HEK293 (cell line): ENCODE measurements around the gene LHFPL6.

ENCODE experiments used
- CTCF ChIA-PET: fragments of 350-600 bp; formaldehyde crosslinking; extraction: SDS; loops from one replicate; lab custom pipeline; 2021; ENCODE audit warnings: antibody characterized with exemption; lab: Yijun Ruan, JAX
- POLR2A ChIA-PET: fragments of 300-600 bp; formaldehyde crosslinking; extraction: SDS; loops from one replicate; lab custom pipeline; 2020; ENCODE audit warnings: antibody characterized with exemption, inconsistent platforms; lab: Yijun Ruan, JAX
- H3K27ac ChIP-seq: fragments of 200-500 bp; sonication (Bioruptor generic); 2 replicates; pipeline ENCODE4 v1.5.1; 2014; ENCODE audit warnings: low read depth, low read length, control low read depth, inconsistent platforms; ENCODE audit errors: extremely low read depth
- H3K36me3 ChIP-seq, 2 experiments: fragments of 200-500 bp in 1 of 2; sonication (Bioruptor generic) in 1 of 2; 1 replicate in 1 of 2; 2 replicates in 1 of 2; pipeline ENCODE4 v1.5.1; 2014 to 2017; ENCODE audit warnings: inconsistent platforms in 2 of 2, low read length in 2 of 2; ENCODE audit not compliant: control insufficient read depth in 2 of 2, insufficient read depth in 1 of 2
- H3K4me1 ChIP-seq: fragments of 200-500 bp; sonication (Bioruptor generic); 2 replicates; pipeline ENCODE4 v1.5.1; 2014; ENCODE audit warnings: mild to moderate bottlenecking, low read length, inconsistent platforms; ENCODE audit not compliant: control insufficient read depth, insufficient read depth
- H3K4me3 ChIP-seq: 2 replicates; pipeline ENCODE4 v1.5.1; 2011; ENCODE audit warnings: low read depth, mild to moderate bottlenecking, control low read depth, low read length, moderate library complexity
- H3K9me3 ChIP-seq: fragments of 200-500 bp; sonication (Bioruptor generic); 2 replicates; pipeline ENCODE4 v1.5.1; 2014; ENCODE audit warnings: low read depth, low read length, inconsistent platforms; ENCODE audit not compliant: control insufficient read depth, insufficient read depth
- KLF1 ChIP-seq: fragments of 450-650 bp; formaldehyde crosslinking; IDR thresholded peaks from 2 replicates; pipeline ENCODE4 v1.5.1; 2016; ENCODE audit warnings: missing biosample characterization, missing genetic modification characterization
- KLF16 ChIP-seq: fragments of 450-650 bp; formaldehyde crosslinking; IDR thresholded peaks from 2 replicates; pipeline ENCODE4 v1.5.1; 2017; ENCODE audit warnings: missing biosample characterization, missing genetic modification characterization
- KLF8 ChIP-seq: fragments of 450-650 bp; formaldehyde crosslinking; IDR thresholded peaks from 2 replicates; pipeline ENCODE4 v1.5.1; 2016; ENCODE audit warnings: missing biosample characterization, missing genetic modification characterization
- KLF9 ChIP-seq: fragments of 450-650 bp; formaldehyde crosslinking; IDR thresholded peaks from 2 replicates; pipeline ENCODE4 v1.5.1; 2016; ENCODE audit warnings: missing biosample characterization, missing genetic modification characterization, low read depth
- OVOL3 ChIP-seq: fragments of 450-650 bp; formaldehyde crosslinking; IDR thresholded peaks from 2 replicates; pipeline ENCODE4 v1.5.1; 2016; ENCODE audit warnings: missing biosample characterization, missing genetic modification characterization
- SCRT2 ChIP-seq: fragments of 450-650 bp; formaldehyde crosslinking; IDR thresholded peaks from 2 replicates; pipeline ENCODE4 v1.5.1; 2016; ENCODE audit warnings: missing biosample characterization, missing genetic modification characterization
- WT1 ChIP-seq: fragments of 450-650 bp; formaldehyde crosslinking; IDR thresholded peaks from 2 replicates; pipeline ENCODE4 v1.5.1; 2016; ENCODE audit warnings: missing biosample characterization, missing genetic modification characterization
- ZBTB1 ChIP-seq: fragments of 450-650 bp; formaldehyde crosslinking; IDR thresholded peaks from 2 replicates; pipeline ENCODE4 v1.5.1; 2016; ENCODE audit warnings: missing biosample characterization, missing genetic modification characterization
- ZNF10 ChIP-seq: fragments of 450-650 bp; formaldehyde crosslinking; IDR thresholded peaks from 2 replicates; pipeline ENCODE4 v1.5.1; 2017; ENCODE audit warnings: missing biosample characterization, missing genetic modification characterization
- ZNF146 ChIP-seq: fragments of 450-650 bp; formaldehyde crosslinking; IDR thresholded peaks from 2 replicates; pipeline ENCODE4 v1.5.1; 2016; ENCODE audit warnings: missing biosample characterization, missing genetic modification characterization
- ZNF292 ChIP-seq: fragments of 450-650 bp; formaldehyde crosslinking; IDR thresholded peaks from 2 replicates; pipeline ENCODE4 v1.5.1; 2016; ENCODE audit warnings: low read depth, missing biosample characterization, missing genetic modification characterization, borderline replicate concordance
- ZNF324 ChIP-seq: fragments of 450-650 bp; formaldehyde crosslinking; IDR thresholded peaks from 2 replicates; pipeline ENCODE4 v1.5.1; 2016; ENCODE audit warnings: missing biosample characterization, missing genetic modification characterization
- ZNF404 ChIP-seq: fragments of 450-650 bp; formaldehyde crosslinking; IDR thresholded peaks from 2 replicates; pipeline ENCODE4 v1.5.1; 2017; ENCODE audit warnings: missing biosample characterization, missing genetic modification characterization
- ZNF555 ChIP-seq: fragments of 450-650 bp; formaldehyde crosslinking; conservative IDR thresholded peaks from 2 replicates; pipeline ENCODE4 v1.5.1; 2017; ENCODE audit warnings: missing biosample characterization, mild to moderate bottlenecking, missing genetic modification characterization, inconsistent platforms
- ZNF585B ChIP-seq: fragments of 450-650 bp; formaldehyde crosslinking; IDR thresholded peaks from 2 replicates; pipeline ENCODE4 v1.5.1; 2016; ENCODE audit warnings: missing biosample characterization, missing genetic modification characterization
- ZNF600 ChIP-seq: fragments of 450-650 bp; formaldehyde crosslinking; IDR thresholded peaks from 2 replicates; pipeline ENCODE4 v1.5.1; 2016; ENCODE audit warnings: missing biosample characterization, missing genetic modification characterization
- ZNF707 ChIP-seq: fragments of 450-650 bp; formaldehyde crosslinking; IDR thresholded peaks from 2 replicates; pipeline ENCODE4 v1.5.1; 2016; ENCODE audit warnings: missing biosample characterization, missing genetic modification characterization
- ZNF830 ChIP-seq: fragments of 450-650 bp; IDR thresholded peaks from 2 replicates; pipeline ENCODE4 v1.5.0; 2018; ENCODE audit warnings: missing biosample characterization, missing genetic modification characterization, low read depth, mild to moderate bottlenecking, moderate library complexity
- ZSCAN16 ChIP-seq: fragments of 450-650 bp; formaldehyde crosslinking; IDR thresholded peaks from 2 replicates; pipeline ENCODE4 v1.5.1; 2016; ENCODE audit warnings: missing biosample characterization, missing genetic modification characterization
- ZSCAN30 ChIP-seq: fragments of 450-650 bp; IDR thresholded peaks from 2 replicates; pipeline ENCODE4 v1.5.1; 2018; ENCODE audit warnings: missing biosample characterization, mild to moderate bottlenecking, missing genetic modification characterization, moderate library complexity
- TF ChIP-seq, protein P1 (sequence below): fragments of 450-650 bp; formaldehyde crosslinking; IDR thresholded peaks from 2 replicates; pipeline ENCODE4 v1.5.1; 2017; ENCODE audit warnings: missing biosample characterization, missing genetic modification characterization
- TF ChIP-seq, protein P2 (sequence below): fragments of 450-650 bp; formaldehyde crosslinking; IDR thresholded peaks from 2 replicates; pipeline ENCODE4 v1.5.1; 2016; ENCODE audit warnings: missing biosample characterization, missing genetic modification characterization, borderline replicate concordance
- TF ChIP-seq, protein P3 (sequence below): IDR thresholded peaks from 2 replicates; pipeline ENCODE4 v1.6.1; 2011; ENCODE audit warnings: mild to moderate bottlenecking, low read depth, low read length, borderline replicate concordance
- TF ChIP-seq, protein P4 (sequence below): fragments of 450-650 bp; formaldehyde crosslinking; IDR thresholded peaks from 2 replicates; pipeline ENCODE4 v1.5.1; 2017; ENCODE audit warnings: missing biosample characterization, missing genetic modification characterization
- TF ChIP-seq, protein P5 (sequence below): fragments of 450-650 bp; formaldehyde crosslinking; IDR thresholded peaks from 2 replicates; pipeline ENCODE4 v1.5.1; 2016; ENCODE audit warnings: missing biosample characterization, missing genetic modification characterization
- TF ChIP-seq, protein P6 (sequence below): fragments of 450-650 bp; formaldehyde crosslinking; IDR thresholded peaks from 2 replicates; pipeline ENCODE4 v1.5.1; 2017; ENCODE audit warnings: missing biosample characterization, missing genetic modification characterization

LHFPL6 gene

DNA sequence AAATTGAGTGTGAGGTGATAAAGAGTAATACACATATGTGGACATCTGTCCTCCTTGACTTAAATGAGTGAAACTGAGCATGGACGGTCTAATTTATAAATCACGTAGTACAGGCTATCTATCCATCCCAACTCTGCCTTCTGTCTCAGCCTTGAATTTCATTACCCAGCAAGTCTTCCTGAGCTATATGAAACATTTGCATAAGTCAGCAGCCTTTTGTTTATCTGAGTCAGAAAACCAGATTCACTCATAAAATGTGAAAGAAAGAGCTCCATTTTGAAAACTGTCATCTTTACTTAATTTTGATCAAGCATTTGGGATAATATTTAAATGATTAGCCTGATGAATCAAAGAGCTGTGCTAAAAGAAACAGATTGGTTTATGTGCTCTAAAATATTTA, 197.9 kb downstream of the LHFPL6 start:
- Histone ChIP-seq H3K9me3 (no peaks in the 10 kb centered on the region), H3K36me3 (no peaks in the 10 kb centered on the region)
- TF ChIP-seq ZNF585B (tag by site-specific recombination): no peak
- no peak for TF ChIP-seq ZNF707 (tag by site-specific recombination)
- TF ChIP-seq ZSCAN30 (tag by site-specific recombination): no peak
- no peak for TF ChIP-seq ZNF600 (tag by site-specific recombination)
- TF ChIP-seq, protein P1, sequence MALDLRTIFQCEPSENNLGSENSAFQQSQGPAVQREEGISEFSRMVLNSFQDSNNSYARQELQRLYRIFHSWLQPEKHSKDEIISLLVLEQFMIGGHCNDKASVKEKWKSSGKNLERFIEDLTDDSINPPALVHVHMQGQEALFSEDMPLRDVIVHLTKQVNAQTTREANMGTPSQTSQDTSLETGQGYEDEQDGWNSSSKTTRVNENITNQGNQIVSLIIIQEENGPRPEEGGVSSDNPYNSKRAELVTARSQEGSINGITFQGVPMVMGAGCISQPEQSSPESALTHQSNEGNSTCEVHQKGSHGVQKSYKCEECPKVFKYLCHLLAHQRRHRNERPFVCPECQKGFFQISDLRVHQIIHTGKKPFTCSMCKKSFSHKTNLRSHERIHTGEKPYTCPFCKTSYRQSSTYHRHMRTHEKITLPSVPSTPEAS (tag by site-specific recombination): no peak
- no peak for TF ChIP-seq KLF8 (tag by site-specific recombination)
- TF ChIP-seq ZNF404: no peak
- no peak for TF ChIP-seq ZNF146 (tag by site-specific recombination)
- TF ChIP-seq, protein P2, sequence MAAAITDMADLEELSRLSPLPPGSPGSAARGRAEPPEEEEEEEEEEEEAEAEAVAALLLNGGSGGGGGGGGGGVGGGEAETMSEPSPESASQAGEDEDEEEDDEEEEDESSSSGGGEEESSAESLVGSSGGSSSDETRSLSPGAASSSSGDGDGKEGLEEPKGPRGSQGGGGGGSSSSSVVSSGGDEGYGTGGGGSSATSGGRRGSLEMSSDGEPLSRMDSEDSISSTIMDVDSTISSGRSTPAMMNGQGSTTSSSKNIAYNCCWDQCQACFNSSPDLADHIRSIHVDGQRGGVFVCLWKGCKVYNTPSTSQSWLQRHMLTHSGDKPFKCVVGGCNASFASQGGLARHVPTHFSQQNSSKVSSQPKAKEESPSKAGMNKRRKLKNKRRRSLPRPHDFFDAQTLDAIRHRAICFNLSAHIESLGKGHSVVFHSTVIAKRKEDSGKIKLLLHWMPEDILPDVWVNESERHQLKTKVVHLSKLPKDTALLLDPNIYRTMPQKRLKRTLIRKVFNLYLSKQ (tag by site-specific recombination): no peak
- no peak for TF ChIP-seq ZBTB1 (tag by site-specific recombination)
- no peak for TF ChIP-seq KLF9 (tag by site-specific recombination)
- TF ChIP-seq, protein P3, sequence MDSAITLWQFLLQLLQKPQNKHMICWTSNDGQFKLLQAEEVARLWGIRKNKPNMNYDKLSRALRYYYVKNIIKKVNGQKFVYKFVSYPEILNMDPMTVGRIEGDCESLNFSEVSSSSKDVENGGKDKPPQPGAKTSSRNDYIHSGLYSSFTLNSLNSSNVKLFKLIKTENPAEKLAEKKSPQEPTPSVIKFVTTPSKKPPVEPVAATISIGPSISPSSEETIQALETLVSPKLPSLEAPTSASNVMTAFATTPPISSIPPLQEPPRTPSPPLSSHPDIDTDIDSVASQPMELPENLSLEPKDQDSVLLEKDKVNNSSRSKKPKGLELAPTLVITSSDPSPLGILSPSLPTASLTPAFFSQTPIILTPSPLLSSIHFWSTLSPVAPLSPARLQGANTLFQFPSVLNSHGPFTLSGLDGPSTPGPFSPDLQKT: no peak
- no peak for TF ChIP-seq ZNF555 (tag by site-specific recombination)
- TF ChIP-seq, protein P4, sequence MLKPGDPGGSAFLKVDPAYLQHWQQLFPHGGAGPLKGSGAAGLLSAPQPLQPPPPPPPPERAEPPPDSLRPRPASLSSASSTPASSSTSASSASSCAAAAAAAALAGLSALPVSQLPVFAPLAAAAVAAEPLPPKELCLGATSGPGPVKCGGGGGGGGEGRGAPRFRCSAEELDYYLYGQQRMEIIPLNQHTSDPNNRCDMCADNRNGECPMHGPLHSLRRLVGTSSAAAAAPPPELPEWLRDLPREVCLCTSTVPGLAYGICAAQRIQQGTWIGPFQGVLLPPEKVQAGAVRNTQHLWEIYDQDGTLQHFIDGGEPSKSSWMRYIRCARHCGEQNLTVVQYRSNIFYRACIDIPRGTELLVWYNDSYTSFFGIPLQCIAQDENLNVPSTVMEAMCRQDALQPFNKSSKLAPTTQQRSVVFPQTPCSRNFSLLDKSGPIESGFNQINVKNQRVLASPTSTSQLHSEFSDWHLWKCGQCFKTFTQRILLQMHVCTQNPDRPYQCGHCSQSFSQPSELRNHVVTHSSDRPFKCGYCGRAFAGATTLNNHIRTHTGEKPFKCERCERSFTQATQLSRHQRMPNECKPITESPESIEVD (tag by site-specific recombination): no peak
- no peak for TF ChIP-seq ZSCAN16 (tag by site-specific recombination)
- no peak for TF ChIP-seq KLF16 (tag by site-specific recombination)
- TF ChIP-seq SCRT2 (tag by site-specific recombination): no peak
- TF ChIP-seq, all 188 proteins: peak for 0
- Histone ChIP-seq H3K4me3 (no peak overlapping the region), H3K27ac (no peak overlapping the region), H3K4me1 (peaks cover 9% of the 10 kb centered on the region; the same call in 1 of the 2 replicates)
- ChIA-PET CTCF (interaction anchor here (0.6 to 2.1 kb wide), 4 partner anchors 10 to 208 kb away, joined by 3 to 11 read pairs (median 6); no protein-coding TSS in a partner anchor), POLR2A (no interaction called here)

DNA sequence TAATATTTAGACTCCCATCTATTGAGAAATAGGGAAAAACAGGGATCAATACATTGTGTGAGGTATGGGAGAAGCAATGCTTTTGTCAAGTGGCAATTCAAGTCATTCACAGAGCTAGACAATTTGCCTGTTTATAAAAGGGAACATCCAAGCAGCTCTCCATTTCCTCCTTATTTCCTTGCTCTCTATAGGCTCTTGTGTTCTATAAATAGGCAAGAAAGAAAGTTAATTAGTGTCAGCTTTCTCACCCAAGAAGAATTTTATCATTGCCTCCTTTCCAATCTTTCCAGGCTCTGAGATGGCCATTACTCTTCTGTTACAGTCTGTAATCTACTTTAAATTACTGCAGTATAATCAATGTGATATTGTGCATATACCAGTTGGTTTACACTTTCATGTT, 199.9 kb downstream of the LHFPL6 start:
- H3K27ac ChIP-seq: no peak overlapping the region
- H3K4me3 ChIP-seq: no peak overlapping the region
- CTCF ChIA-PET: interaction anchor here (1.1 kb wide), 1 partner anchor 209 kb away, joined by 3 read pairs; no protein-coding TSS in a partner anchor
- no peaks in the 10 kb centered on the region for H3K9me3 ChIP-seq
- no peaks in the 10 kb centered on the region for H3K36me3 ChIP-seq
- peaks cover 9% of the 10 kb centered on the region; the same call in 1 of the 2 replicates for H3K4me1 ChIP-seq
- POLR2A ChIA-PET: no interaction called here
- TF ChIP-seq ZNF324 (tag by site-specific recombination) (no peak), OVOL3 (tag by site-specific recombination) (no peak), ZNF292 (no peak), ZNF10 (tag by site-specific recombination) (no peak), ZNF404 (no peak), WT1 (no peak), KLF1 (tag by site-specific recombination) (no peak), ZNF830 (no peak)
- TF ChIP-seq, protein P5, sequence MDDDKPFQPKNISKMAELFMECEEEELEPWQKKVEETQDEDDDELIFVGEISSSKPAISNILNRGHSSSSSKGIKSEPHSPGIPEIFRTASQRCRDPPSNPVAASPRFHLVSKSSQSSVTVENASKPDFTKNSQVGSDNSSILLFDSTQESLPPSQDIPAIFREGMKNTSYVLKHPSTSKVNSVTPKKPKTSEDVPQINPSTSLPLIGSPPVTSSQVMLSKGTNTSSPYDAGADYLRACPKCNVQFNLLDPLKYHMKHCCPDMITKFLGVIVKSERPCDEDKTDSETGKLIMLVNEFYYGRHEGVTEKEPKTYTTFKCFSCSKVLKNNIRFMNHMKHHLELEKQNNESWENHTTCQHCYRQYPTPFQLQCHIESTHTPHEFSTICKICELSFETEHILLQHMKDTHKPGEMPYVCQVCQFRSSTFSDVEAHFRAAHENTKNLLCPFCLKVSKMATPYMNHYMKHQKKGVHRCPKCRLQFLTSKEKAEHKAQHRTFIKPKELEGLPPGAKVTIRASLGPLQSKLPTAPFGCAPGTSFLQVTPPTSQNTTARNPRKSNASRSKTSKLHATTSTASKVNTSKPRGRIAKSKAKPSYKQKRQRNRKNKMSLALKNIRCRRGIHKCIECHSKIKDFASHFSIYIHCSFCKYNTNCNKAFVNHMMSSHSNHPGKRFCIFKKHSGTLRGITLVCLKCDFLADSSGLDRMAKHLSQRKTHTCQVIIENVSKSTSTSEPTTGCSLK (tag by site-specific recombination): no peak
- TF ChIP-seq, protein P6, sequence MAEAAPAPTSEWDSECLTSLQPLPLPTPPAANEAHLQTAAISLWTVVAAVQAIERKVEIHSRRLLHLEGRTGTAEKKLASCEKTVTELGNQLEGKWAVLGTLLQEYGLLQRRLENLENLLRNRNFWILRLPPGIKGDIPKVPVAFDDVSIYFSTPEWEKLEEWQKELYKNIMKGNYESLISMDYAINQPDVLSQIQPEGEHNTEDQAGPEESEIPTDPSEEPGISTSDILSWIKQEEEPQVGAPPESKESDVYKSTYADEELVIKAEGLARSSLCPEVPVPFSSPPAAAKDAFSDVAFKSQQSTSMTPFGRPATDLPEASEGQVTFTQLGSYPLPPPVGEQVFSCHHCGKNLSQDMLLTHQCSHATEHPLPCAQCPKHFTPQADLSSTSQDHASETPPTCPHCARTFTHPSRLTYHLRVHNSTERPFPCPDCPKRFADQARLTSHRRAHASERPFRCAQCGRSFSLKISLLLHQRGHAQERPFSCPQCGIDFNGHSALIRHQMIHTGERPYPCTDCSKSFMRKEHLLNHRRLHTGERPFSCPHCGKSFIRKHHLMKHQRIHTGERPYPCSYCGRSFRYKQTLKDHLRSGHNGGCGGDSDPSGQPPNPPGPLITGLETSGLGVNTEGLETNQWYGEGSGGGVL (tag by site-specific recombination): no peak
